ENCODE results near the gene FAM204A.

- TF ChIP-seq GATA2 (IDR thresholded peaks at IDR 0.05; ENCODE audit: low read depth, low read length) (peak; percentile 78), GATA3 (IDR thresholded peaks at IDR 0.05; ENCODE audit: low read depth, low read length) (peak; percentile 43; the same call in 1 of the 2 replicates)
Measured at GRCh38 chr10:118256209-118256608, 85.9 kb downstream of the FAM204A start.

Data from SH-SY5Y (cell line).